Left cardiac atrium (tissue), 4 donors: ENCODE data around the gene CCT7. TPM values are rescaled to one million over a fixed set of nuclear protein-coding genes. Genes with fewer than 3 reads are reported as not detected.
"Not testable (repeated sequence)": the region's sequence is repeated elsewhere in the genome, so short reads cannot be mapped to it uniquely, and the experiment has no call there.

Experiments used
- ATAC-seq, 2 donors: fragments of 200-7000 bp; cut with Tn5 transposase; one replicate each; pipeline ENCODE4 v1.9.1; 2020; ENCODE audit warnings: mild to moderate bottlenecking in 2 of 2, moderate library complexity in 2 of 2
- DNase-seq: peaks from one replicate; pipeline ENCODE4 v3.0.0-alpha.2; 2020
- intact Hi-C, 2 donors: fragments of 100-400 bp; cut with DNase I; formaldehyde crosslinking; loops; one replicate each; pipeline versions ENCODE4 v1.14.1 to v1.15.1; 2022 to 2023
- total RNA-seq, 2 donors: library from RNA; stranded (reverse); fragmentation: NEBNext Ultra II Directional; extraction: Animal tissue kit (Norgen Biotek cat#: 25700); gene quantifications; one replicate each; pipeline ENCODE4 v1.2.1, GENCODE V29; 2021
- donor health status: DM: no; HTN: yes; CAD: no.
- donor health status: DM: no; HTN: yes; CAD: no; lungs with severe emphysema.
- donor health status: DM: yes; HTN: yes; CAD: no.
- donor health status: Dilated cardiomyopathy.

CCT7 gene
- total RNA-seq, 2 donors from 2014 or later = 181 to 184 TPM

DNA sequence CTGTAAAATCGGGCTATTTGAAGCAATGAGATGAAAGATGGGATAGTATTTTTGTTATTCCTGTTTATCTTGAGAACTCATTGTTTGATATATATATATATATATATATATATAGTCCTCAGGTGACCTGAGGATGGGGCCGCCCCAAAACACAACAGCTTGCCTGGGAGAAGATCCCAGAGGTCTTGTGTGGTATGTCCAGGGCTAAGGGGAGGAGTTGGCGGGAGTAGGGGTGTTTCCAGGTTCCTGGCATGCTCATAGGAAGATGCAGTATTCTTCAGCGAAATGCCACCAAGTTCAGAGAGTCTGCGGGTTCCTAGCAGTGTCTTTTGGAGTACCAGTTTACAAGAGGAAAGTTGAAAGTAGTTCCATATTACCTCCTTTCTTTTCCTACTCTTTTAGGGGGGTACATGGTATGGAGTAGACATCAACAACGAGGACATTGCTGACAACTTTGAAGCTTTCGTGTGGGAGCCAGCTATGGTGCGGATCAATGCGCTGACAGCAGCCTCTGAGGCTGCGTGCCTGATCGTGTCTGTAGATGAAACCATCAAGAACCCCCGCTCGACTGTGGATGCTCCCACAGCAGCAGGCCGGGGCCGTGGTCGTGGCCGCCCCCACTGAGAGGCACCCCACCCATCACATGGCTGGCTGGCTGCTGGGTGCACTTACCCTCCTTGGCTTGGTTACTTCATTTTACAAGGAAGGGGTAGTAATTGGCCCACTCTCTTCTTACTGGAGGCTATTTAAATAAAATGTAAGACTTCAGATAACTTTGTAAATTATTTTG lies 18.3 kb downstream of the CCT7 start:
- no peak for DNase-seq

DNA sequence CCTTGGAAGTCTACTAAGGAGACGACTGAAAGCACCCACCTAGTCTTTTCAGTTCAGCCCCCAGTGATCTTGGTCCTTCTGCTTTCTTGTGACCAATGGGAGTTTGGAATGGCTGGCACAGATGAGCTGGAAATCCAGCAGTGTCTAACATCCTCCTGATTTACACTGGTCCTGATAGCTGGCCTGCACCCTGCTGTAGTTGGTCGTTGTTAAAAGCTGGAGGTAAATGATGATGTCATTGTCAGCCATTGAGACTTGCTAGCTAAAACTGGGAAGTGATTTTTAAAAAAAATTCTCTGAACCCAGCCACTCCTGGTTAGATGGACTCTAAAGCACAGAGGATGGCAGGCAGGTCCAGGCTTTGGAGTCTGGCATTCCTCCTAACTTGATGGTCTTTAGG lies 19.3 kb downstream of the CCT7 start:
- ATAC-seq (no peak), DNase-seq (no peak)
- intact Hi-C loops = no loop called here

More for the DNA sequence above, 18.3 kb downstream of the CCT7 start:
- no peak for ATAC-seq
- intact Hi-C loops = no loop called here

- intact Hi-C loops = no loop called here
- ATAC-seq = no peak
- no peak for DNase-seq
Measured at GRCh38 chr2:73253901-73254300, 19.8 kb downstream of the CCT7 start.

DNA sequence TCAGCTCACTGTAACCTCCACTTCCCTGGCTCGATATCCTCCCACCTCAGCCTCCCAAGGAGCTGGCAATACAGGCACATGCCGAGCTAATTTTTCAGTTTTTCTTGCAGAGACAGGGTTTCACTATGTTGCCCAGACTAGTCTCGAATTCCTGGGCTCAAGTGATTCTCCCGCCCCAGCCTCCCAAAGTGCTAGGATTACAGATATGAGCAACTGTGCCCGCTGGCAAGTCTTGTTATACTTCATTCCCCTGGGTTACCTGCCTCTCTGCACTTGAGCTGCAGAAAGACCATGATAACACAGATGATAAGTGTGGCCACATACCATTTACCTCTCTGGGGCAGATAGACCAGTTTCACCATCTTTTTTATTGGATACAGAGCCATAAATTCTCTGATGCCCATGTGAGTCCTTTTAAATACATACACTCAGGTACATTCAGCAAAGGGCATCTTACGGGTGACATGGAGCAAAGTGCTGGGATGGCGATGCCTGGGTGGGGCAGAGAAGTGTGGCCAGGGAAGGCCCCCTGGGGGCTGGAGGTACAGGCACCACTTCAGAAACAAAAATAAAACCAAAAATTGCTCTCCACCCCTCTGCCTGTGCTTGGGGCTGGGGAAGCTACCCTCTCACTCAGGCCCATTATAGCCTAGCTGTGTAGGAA lies 20.4 kb downstream of the CCT7 start:
- DNase-seq = no peak
- intact Hi-C loops = no loop called here
- no peak for ATAC-seq

- ATAC-seq (peak; percentile 5 to 48), DNase-seq (no peak)
- intact Hi-C loops = no loop called here
Measured at GRCh38 chr2:73255007-73255644, 21.0 kb downstream of the CCT7 start.

- intact Hi-C loops = no loop called here
- ATAC-seq = no peak
- no peak for DNase-seq
Measured at GRCh38 chr2:73255907-73256617, 22.0 kb downstream of the CCT7 start.

DNA sequence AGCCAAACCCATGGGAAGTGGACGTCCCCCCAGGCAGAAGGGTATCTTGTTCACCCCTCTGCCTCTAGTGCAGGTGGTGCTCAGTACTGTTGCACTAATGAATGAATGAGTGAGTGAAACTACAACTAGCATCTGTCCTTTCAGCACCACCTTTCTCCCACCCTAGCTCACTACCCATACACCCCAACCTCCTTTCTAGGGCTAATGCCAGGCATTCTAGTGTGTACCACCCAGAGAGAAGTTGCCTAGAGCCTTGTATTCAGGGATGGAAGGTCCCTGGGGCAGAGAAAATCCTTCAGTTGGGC lies 22.5 kb downstream of the CCT7 start:
- DNase-seq (no peak), ATAC-seq (no peak)
- intact Hi-C loops = no loop called here

GRCh38 chr2:73257021-73257420 lies 22.9 kb downstream of the CCT7 start:
- intact Hi-C loops = no loop called here
- ATAC-seq = no peak
- DNase-seq = no peak

- intact Hi-C loops = no loop called here
- DNase-seq = no peak
- ATAC-seq = no peak
Measured at GRCh38 chr2:73257425-73258125, 23.5 kb downstream of the CCT7 start.

GRCh38 chr2:73258186-73258912 lies 24.2 kb downstream of the CCT7 start:
- ATAC-seq = no peak
- intact Hi-C loops = no loop called here

DNA sequence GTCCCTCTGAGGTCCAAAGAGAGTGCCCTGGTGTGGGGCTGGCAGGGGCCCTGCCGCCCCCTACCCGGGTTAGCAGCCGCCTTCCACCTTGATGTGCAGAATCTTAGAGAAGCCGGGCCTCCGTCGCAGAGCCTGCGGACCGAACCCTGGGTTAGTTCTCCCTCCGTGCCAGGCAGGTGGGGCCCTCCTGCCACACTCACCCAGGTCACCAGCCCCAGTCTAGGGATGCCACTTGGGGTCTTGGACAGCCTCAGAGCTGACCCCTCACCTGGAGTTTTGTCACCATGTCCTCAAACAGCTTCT lies 24.8 kb downstream of the CCT7 start:
- ATAC-seq (no peak), DNase-seq (no peak)
- intact Hi-C loops = no loop called here

More at GRCh38 chr2:73258186-73258912, 24.2 kb downstream of the CCT7 start:
- DNase-seq = no peak

GRCh38 chr2:73259276-73259675 lies 25.2 kb downstream of the CCT7 start:
- ATAC-seq (no peak), DNase-seq (no peak)
- intact Hi-C loops = no loop called here

DNA sequence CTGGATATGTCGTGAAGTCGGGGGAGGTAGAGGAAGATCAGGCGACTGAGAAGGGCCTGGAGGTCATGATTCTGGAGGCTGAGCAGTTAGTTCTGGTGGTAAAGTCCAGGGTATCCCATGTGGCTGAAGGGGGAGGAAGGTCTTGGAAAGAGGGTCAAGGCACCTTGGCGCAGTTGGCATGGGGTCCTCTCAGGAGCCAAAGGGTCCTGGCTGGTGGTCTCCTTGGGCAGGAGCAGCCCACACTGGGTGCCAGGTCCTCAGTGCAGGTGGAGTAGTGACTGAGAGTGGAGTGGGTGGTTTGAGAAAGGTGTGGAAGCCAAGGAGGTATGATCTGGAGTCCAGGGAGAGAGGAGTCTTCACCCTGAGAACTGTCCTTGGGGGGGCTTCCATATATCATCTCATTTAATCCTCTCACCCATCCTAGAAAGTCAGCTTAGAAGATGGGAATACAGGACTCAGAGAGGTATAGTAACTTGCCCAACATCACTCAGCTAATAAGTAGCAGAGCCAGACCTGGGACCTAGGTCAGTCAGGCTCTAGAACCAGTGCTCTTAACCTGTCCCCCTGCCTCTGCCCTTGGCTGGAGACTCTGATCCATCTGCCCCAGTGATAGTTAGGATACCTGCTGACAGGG lies 25.7 kb downstream of the CCT7 start:
- intact Hi-C loops = no loop called here
- no peak for DNase-seq
- ATAC-seq = no peak

GRCh38 chr2:73260338-73260984 lies 26.4 kb downstream of the CCT7 start:
- intact Hi-C loops = no loop called here
- ATAC-seq (peak; percentile 56 to 66), DNase-seq (no peak)

- intact Hi-C loops = no loop called here
- ATAC-seq (no peak), DNase-seq (no peak)
Measured at GRCh38 chr2:73262108-73262651, 28.1 kb downstream of the CCT7 start.

DNA sequence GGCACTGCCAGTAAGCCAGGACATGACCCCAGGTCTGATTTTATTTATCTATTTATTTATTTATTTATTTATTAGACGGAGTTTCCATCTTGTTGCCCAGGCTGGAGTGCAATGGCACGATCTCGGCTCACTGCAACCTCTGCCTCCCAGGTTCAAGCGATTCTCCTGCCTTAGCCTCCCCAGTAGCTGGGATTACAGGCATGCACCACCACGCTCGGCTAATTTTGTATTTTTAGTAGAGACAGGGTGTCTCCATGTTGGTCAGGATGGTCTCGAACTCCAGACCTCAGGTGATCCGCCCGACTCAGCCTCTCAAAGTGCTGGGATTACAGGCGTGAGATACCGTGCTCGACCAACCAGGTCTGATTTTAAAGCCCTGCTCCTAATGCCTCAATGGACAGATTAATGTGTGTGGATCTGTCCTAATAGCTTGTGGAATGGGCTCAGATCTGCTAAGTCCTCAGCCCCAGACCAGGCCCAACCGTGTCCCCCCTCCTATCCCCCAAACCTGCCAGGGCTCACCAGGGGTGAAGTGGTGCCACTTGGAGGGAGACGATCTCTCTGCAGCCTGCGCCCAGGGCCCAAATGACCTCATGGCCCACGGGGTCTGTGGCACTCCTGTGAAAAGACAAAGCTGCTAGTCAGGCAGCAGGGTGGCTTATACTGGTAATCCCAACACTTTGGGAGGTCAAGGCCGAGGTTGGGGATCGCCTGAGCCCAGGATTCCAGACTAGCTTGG lies 28.8 kb downstream of the CCT7 start:
- intact Hi-C loops, DNase-seq, ATAC-seq: not testable (repeated sequence)
